HL-60 (cell line): ENCODE measurements around the gene ETV6.

Experiments
- GABPA ChIP-seq: IDR thresholded peaks from 2 replicates; pipeline ENCODE4 v1.6.1; 2012; ENCODE audit warnings: low read depth
- POLR2AphosphoS5 ChIP-seq: IDR thresholded peaks from 2 replicates; pipeline ENCODE4 v1.6.1; 2012; ENCODE audit warnings: low read depth
- SPI1 ChIP-seq: IDR thresholded peaks from 2 replicates; pipeline ENCODE4 v1.6.1; 2012; ENCODE audit warnings: low read depth, mild to moderate bottlenecking, borderline replicate concordance
- TF ChIP-seq, protein P1 (sequence below): IDR thresholded peaks from one replicate; pipeline ENCODE4 v1.5.1; 2011; ENCODE audit warnings: low read length, control low read depth, inconsistent platforms; ENCODE audit not compliant: insufficient read depth
- TF ChIP-seq, protein P2 (sequence below): IDR thresholded peaks from 2 replicates; pipeline ENCODE4 v1.6.1; 2012; ENCODE audit warnings: low read depth; ENCODE audit not compliant: insufficient replicate concordance

DNA sequence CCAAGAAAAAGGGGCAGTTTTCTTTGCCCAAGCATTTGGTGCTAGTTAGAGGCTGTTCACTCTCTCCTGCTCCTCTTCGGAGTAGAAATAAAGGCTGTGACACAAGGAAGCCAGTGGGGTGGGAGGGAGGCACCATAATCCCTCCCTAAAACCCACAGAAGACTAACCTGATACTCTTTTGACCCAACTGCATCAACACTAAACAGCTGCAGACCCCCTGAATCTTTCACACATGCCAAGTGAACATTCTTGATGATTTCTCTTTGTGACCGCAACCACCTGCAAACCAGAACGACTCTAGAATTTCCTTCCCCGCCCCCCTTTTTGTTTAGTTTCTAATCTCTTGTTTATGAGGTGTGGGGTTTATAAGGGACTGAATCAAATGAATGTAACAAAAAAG lies 245.4 kb downstream of the ETV6 start:
- TF ChIP-seq, protein P1, sequence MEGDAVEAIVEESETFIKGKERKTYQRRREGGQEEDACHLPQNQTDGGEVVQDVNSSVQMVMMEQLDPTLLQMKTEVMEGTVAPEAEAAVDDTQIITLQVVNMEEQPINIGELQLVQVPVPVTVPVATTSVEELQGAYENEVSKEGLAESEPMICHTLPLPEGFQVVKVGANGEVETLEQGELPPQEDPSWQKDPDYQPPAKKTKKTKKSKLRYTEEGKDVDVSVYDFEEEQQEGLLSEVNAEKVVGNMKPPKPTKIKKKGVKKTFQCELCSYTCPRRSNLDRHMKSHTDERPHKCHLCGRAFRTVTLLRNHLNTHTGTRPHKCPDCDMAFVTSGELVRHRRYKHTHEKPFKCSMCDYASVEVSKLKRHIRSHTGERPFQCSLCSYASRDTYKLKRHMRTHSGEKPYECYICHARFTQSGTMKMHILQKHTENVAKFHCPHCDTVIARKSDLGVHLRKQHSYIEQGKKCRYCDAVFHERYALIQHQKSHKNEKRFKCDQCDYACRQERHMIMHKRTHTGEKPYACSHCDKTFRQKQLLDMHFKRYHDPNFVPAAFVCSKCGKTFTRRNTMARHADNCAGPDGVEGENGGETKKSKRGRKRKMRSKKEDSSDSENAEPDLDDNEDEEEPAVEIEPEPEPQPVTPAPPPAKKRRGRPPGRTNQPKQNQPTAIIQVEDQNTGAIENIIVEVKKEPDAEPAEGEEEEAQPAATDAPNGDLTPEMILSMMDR, result no peak
- TF ChIP-seq, protein P2, sequence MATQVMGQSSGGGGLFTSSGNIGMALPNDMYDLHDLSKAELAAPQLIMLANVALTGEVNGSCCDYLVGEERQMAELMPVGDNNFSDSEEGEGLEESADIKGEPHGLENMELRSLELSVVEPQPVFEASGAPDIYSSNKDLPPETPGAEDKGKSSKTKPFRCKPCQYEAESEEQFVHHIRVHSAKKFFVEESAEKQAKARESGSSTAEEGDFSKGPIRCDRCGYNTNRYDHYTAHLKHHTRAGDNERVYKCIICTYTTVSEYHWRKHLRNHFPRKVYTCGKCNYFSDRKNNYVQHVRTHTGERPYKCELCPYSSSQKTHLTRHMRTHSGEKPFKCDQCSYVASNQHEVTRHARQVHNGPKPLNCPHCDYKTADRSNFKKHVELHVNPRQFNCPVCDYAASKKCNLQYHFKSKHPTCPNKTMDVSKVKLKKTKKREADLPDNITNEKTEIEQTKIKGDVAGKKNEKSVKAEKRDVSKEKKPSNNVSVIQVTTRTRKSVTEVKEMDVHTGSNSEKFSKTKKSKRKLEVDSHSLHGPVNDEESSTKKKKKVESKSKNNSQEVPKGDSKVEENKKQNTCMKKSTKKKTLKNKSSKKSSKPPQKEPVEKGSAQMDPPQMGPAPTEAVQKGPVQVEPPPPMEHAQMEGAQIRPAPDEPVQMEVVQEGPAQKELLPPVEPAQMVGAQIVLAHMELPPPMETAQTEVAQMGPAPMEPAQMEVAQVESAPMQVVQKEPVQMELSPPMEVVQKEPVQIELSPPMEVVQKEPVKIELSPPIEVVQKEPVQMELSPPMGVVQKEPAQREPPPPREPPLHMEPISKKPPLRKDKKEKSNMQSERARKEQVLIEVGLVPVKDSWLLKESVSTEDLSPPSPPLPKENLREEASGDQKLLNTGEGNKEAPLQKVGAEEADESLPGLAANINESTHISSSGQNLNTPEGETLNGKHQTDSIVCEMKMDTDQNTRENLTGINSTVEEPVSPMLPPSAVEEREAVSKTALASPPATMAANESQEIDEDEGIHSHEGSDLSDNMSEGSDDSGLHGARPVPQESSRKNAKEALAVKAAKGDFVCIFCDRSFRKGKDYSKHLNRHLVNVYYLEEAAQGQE, result no peak
- TF ChIP-seq POLR2AphosphoS5 (no peak), SPI1 (no peak), GABPA (no peak)
